ENCODE results near the gene MAPK11. TPM values are rescaled to one million over a fixed set of nuclear protein-coding genes. Genes with fewer than 3 reads are reported as not detected.
A peak's percentile ranks its signal among the peaks of the same experiment; 100 is the strongest.

The MAPK11 gene
- total RNA-seq, 2 experiments from 2014 or later: 23.1 to 24.6 TPM

GRCh38 chr22:50253941-50254340 lies 16.2 kb downstream of the MAPK11 start:
- ChIA-PET POLR2A (no interaction called here), CTCF (no interaction called here)
- DNase-seq: no peak
- H3K9me3 Mint-ChIP-seq: no peaks in the 10 kb centered on the region
- H3K27me3 Mint-ChIP-seq: peaks cover 3% of the 10 kb centered on the region
- H3K27ac Mint-ChIP-seq: no peak overlapping the region
- H3K36me3 Mint-ChIP-seq: no peaks in the 10 kb centered on the region
- H3K4me1 Mint-ChIP-seq (ENCODE audit: low read depth): peaks cover 10% of the 10 kb centered on the region
- intact Hi-C loops (cut with micrococcal nuclease): no loop called here
- H3K4me3 Mint-ChIP-seq: no peak overlapping the region

- H3K9me3 Mint-ChIP-seq: no peaks in the 10 kb centered on the region
- ChIA-PET POLR2A (interaction anchor here (3.4 kb wide), 1 partner anchor 9 kb away, joined by 15 read pairs; the partner anchor contains the start of gene MAPK12), CTCF (interaction anchor here (0.6 to 3.5 kb wide), 11 partner anchors 9 to 272 kb away, joined by 3 to 23 read pairs (median 4); partner anchors contain the start of genes DENND6B and SCO2)
- no peak overlapping the region for H3K4me3 Mint-ChIP-seq
- H3K36me3 Mint-ChIP-seq: no peaks in the 10 kb centered on the region
- H3K4me1 Mint-ChIP-seq (ENCODE audit: low read depth): peaks cover 10% of the 10 kb centered on the region
- intact Hi-C loops (cut with micrococcal nuclease): no loop called here
- H3K27ac Mint-ChIP-seq: no peak overlapping the region
- DNase-seq: no peak
- H3K27me3 Mint-ChIP-seq: no peaks in the 10 kb centered on the region
Observed at GRCh38 chr22:50253046-50253915, 16.9 kb downstream of the MAPK11 start.

- no peak overlapping the region for H3K4me3 Mint-ChIP-seq
- no peak overlapping the region for H3K27ac Mint-ChIP-seq
- no peaks in the 10 kb centered on the region for H3K9me3 Mint-ChIP-seq
- DNase-seq: peak; percentile 79
- peaks cover 18% of the 10 kb centered on the region for H3K4me1 Mint-ChIP-seq (ENCODE audit: low read depth)
- intact Hi-C loops (cut with micrococcal nuclease): no loop called here
- POLR2A ChIA-PET: interaction anchor here (1.4 to 3.4 kb wide), 4 partner anchors 10 to 273 kb away, joined by 4 to 15 read pairs (median 4); partner anchors contain the start of genes MAPK12 and SCO2
- CTCF ChIA-PET: interaction anchor here (0.6 to 3.5 kb wide), 15 partner anchors 8 to 368 kb away, joined by 3 to 23 read pairs (median 4); partner anchors contain the start of genes DENND6B and SCO2
- H3K36me3 Mint-ChIP-seq: peaks cover 4% of the 10 kb centered on the region
- H3K27me3 Mint-ChIP-seq: no peaks in the 10 kb centered on the region
Observed at GRCh38 chr22:50252082-50253045, 17.8 kb downstream of the MAPK11 start.

GRCh38 chr22:50251477-50252081 lies 18.6 kb downstream of the MAPK11 start:
- ChIA-PET POLR2A (interaction anchor here (1.2 to 3.4 kb wide), 7 partner anchors 11 to 370 kb away, joined by 3 to 15 read pairs (median 4); partner anchors contain the start of genes LMF2, MAPK12, NCAPH2 and SCO2), CTCF (interaction anchor here (0.8 to 3.5 kb wide), 15 partner anchors 9 to 369 kb away, joined by 3 to 23 read pairs (median 6); partner anchors contain the start of genes DENND6B and SCO2)
- H3K4me3 Mint-ChIP-seq: peak overlapping the region; percentile 20
- H3K27ac Mint-ChIP-seq: no peak overlapping the region
- peaks cover 20% of the 10 kb centered on the region for H3K4me1 Mint-ChIP-seq (ENCODE audit: low read depth)
- no peak for DNase-seq
- H3K27me3 Mint-ChIP-seq: no peaks in the 10 kb centered on the region
- intact Hi-C loops (cut with micrococcal nuclease): no loop called here
- H3K9me3 Mint-ChIP-seq: no peaks in the 10 kb centered on the region
- peaks cover 5% of the 10 kb centered on the region for H3K36me3 Mint-ChIP-seq

- Mint-ChIP-seq H3K4me1 (ENCODE audit: low read depth) (peaks cover 24% of the 10 kb centered on the region), H3K36me3 (peaks cover 5% of the 10 kb centered on the region), H3K27ac (peak within 1 kb of the TSS; percentile 51), H3K4me3 (peak within 1 kb of the TSS; percentile 84), H3K9me3 (no peaks in the 10 kb centered on the region), H3K27me3 (no peaks in the 10 kb centered on the region)
- ChIA-PET CTCF (interaction anchor here (1.0 to 3.5 kb wide), 14 partner anchors 8 to 370 kb away, joined by 3 to 23 read pairs (median 6); partner anchors contain the start of genes DENND6B and SCO2), POLR2A (interaction anchor here (1.2 to 3.4 kb wide), 8 partner anchors 11 to 370 kb away, joined by 3 to 15 read pairs (median 4); partner anchors contain the start of genes LMF2, MAPK12, NCAPH2 and SCO2)
- intact Hi-C loops (cut with micrococcal nuclease): no loop called here
- DNase-seq: peak; percentile 91
Observed at GRCh38 chr22:50250555-50251476, 19.4 kb downstream of the MAPK11 start, which contains the start of gene HDAC10. Gene HDAC10 (minus strand): TSS chr22:50251265. CDS start chr22:50251032, 233 bp downstream.

GRCh38 chr22:50250249-50250554 lies 20.0 kb downstream of the MAPK11 start:
- no peak for DNase-seq
- intact Hi-C loops (cut with micrococcal nuclease): no loop called here
- Mint-ChIP-seq H3K36me3 (peaks cover 5% of the 10 kb centered on the region), H3K9me3 (no peaks in the 10 kb centered on the region), H3K4me1 (ENCODE audit: low read depth) (peaks cover 24% of the 10 kb centered on the region), H3K27me3 (no peaks in the 10 kb centered on the region), H3K27ac (no peak overlapping the region), H3K4me3 (peak overlapping the region; percentile 84)
- ChIA-PET POLR2A (interaction anchor here (1.2 to 3.4 kb wide), 5 partner anchors 12 to 371 kb away, joined by 3 to 15 read pairs (median 4); partner anchors contain the start of genes LMF2, MAPK12 and NCAPH2), CTCF (interaction anchor here (1.0 to 3.5 kb wide), 7 partner anchors 8 to 224 kb away, joined by 3 to 23 read pairs (median 7); no protein-coding TSS in a partner anchor)

GRCh38 chr22:50249341-50250248 lies 20.6 kb downstream of the MAPK11 start:
- Mint-ChIP-seq H3K27ac (no peak overlapping the region), H3K4me1 (ENCODE audit: low read depth) (peaks cover 26% of the 10 kb centered on the region)

GRCh38 chr22:50248196-50249081 lies 21.7 kb downstream of the MAPK11 start:
- Mint-ChIP-seq H3K27me3 (no peaks in the 10 kb centered on the region), H3K4me3 (no peak overlapping the region), H3K36me3 (peaks cover 9% of the 10 kb centered on the region), H3K27ac (no peak overlapping the region), H3K4me1 (ENCODE audit: low read depth) (peaks cover 29% of the 10 kb centered on the region), H3K9me3 (no peaks in the 10 kb centered on the region)
- intact Hi-C loops (cut with micrococcal nuclease): no loop called here
- no peak for DNase-seq
- CTCF ChIA-PET: no interaction called here
- POLR2A ChIA-PET: no interaction called here

More at GRCh38 chr22:50249341-50250248, 20.6 kb downstream of the MAPK11 start:
- POLR2A ChIA-PET: interaction anchor here (1.4 to 3.4 kb wide), 2 partner anchors 13 to 93 kb away, joined by 3 to 15 read pairs; partner anchors contain the start of gene MAPK12
- DNase-seq: no peak
- H3K9me3 Mint-ChIP-seq: no peaks in the 10 kb centered on the region
- H3K4me3 Mint-ChIP-seq: peak overlapping the region; percentile 84
- no peaks in the 10 kb centered on the region for H3K27me3 Mint-ChIP-seq
- CTCF ChIA-PET: interaction anchor here (1.9 to 3.5 kb wide), 3 partner anchors 7 to 92 kb away, joined by 9 to 23 read pairs (median 21); no protein-coding TSS in a partner anchor
- intact Hi-C loops (cut with micrococcal nuclease): no loop called here
- peaks cover 8% of the 10 kb centered on the region for H3K36me3 Mint-ChIP-seq

GRCh38 chr22:50247748-50248147 lies 22.4 kb downstream of the MAPK11 start:
- peak; percentile 77 for DNase-seq
- Mint-ChIP-seq H3K4me1 (ENCODE audit: low read depth) (peaks cover 32% of the 10 kb centered on the region), H3K27me3 (no peaks in the 10 kb centered on the region), H3K36me3 (peaks cover 10% of the 10 kb centered on the region), H3K27ac (no peak overlapping the region), H3K4me3 (no peak overlapping the region), H3K9me3 (no peaks in the 10 kb centered on the region)
- intact Hi-C loops (cut with micrococcal nuclease): no loop called here
- CTCF ChIA-PET: no interaction called here
- POLR2A ChIA-PET: no interaction called here
